NB4 (cell line): ENCODE data around the gene MGMT.

Source experiments
- POLR2A ChIP-seq: IDR thresholded peaks from 2 replicates; pipeline ENCODE4 v1.6.1; 2011; ENCODE audit warnings: mild to moderate bottlenecking; ENCODE audit not compliant: insufficient read length; ENCODE audit errors: extremely low read depth
- TF ChIP-seq, protein P1 (sequence below): IDR thresholded peaks from one replicate; pipeline ENCODE4 v1.5.1; 2012; ENCODE audit warnings: low read depth, low read length

DNA sequence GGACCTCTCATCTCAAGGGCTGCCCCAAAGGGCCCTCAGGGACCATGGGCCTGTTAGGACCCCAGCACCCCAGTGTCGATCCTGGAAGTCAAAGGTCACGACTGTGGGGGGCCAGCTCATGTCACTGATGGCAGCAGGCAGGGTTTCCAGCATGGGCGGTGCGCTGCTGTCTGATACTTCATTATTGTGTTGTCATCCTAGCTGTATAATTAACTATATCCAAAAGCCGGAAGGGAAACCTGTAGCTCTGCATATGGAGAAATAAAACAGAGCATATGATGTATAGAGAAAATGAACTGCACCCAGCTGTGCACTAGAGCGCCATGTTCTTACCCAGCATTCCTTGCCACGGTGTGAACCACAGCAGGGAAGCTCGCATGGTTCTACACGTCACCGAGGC, 300.7 kb downstream of the MGMT start:
- no peak for TF ChIP-seq POLR2A
- TF ChIP-seq, protein P1, sequence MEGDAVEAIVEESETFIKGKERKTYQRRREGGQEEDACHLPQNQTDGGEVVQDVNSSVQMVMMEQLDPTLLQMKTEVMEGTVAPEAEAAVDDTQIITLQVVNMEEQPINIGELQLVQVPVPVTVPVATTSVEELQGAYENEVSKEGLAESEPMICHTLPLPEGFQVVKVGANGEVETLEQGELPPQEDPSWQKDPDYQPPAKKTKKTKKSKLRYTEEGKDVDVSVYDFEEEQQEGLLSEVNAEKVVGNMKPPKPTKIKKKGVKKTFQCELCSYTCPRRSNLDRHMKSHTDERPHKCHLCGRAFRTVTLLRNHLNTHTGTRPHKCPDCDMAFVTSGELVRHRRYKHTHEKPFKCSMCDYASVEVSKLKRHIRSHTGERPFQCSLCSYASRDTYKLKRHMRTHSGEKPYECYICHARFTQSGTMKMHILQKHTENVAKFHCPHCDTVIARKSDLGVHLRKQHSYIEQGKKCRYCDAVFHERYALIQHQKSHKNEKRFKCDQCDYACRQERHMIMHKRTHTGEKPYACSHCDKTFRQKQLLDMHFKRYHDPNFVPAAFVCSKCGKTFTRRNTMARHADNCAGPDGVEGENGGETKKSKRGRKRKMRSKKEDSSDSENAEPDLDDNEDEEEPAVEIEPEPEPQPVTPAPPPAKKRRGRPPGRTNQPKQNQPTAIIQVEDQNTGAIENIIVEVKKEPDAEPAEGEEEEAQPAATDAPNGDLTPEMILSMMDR = no peak
